Measurements from ENCODE around the gene ZGPAT.
"Not testable (repeated sequence)": the region's sequence is repeated elsewhere in the genome, so short reads cannot be mapped to it uniquely, and the experiment has no call there.

Gene ZGPAT

GRCh38 chr20:63768591-63769515, 61.0 kb downstream of the ZGPAT start:
- DNase-seq: no peak

- DNase-seq: no peak
Observed at GRCh38 chr20:63769891-63770474, 62.1 kb downstream of the ZGPAT start.

GRCh38 chr20:63771046-63771707, 63.3 kb downstream of the ZGPAT start:
- DNase-seq: no peak

- DNase-seq: no peak
Observed at GRCh38 chr20:63772781-63773518, 65.1 kb downstream of the ZGPAT start.

GRCh38 chr20:63773571-63774241, 65.9 kb downstream of the ZGPAT start:
- no peak for DNase-seq

GRCh38 chr20:63774306-63774705, 66.5 kb downstream of the ZGPAT start:
- no peak for DNase-seq

- peak; percentile 23 to 39 for DNase-seq
Observed at GRCh38 chr20:63775096-63775978, 67.5 kb downstream of the ZGPAT start.

GRCh38 chr20:63776875-63777274, 69.0 kb downstream of the ZGPAT start:
- not testable (repeated sequence) for DNase-seq

- no peak for DNase-seq
Observed at GRCh38 chr20:63777614-63778013, 69.8 kb downstream of the ZGPAT start.

- no peak for DNase-seq
Observed at GRCh38 chr20:63778034-63778752, 70.4 kb downstream of the ZGPAT start.

- DNase-seq: no peak
Observed at GRCh38 chr20:63778857-63779256, 71.0 kb downstream of the ZGPAT start.

- no peak for DNase-seq
Observed at GRCh38 chr20:63781181-63781580, 73.3 kb downstream of the ZGPAT start.

- DNase-seq: peak; percentile 82 to 85
Observed at GRCh38 chr20:63782051-63782471, 74.2 kb downstream of the ZGPAT start.

- DNase-seq: no peak
Observed at GRCh38 chr20:63782521-63782971, 74.7 kb downstream of the ZGPAT start.

GRCh38 chr20:63783970-63784369, 76.1 kb downstream of the ZGPAT start:
- DNase-seq: no peak

GRCh38 chr20:63785691-63786131, 77.9 kb downstream of the ZGPAT start:
- DNase-seq: no peak

All from CD4-positive, alpha-beta T cell treated with Interferon alpha-2 for 1 hour (primary cell).